Uterus (tissue), 2 donors: ENCODE data around the gene F3.

Experiments
- CTCF ChIP-seq, 4 experiments: fragments of 200-600 bp in 2 of 4; fragments of 450-650 bp in 2 of 4; sonication (generic) in 2 of 4; IDR thresholded peaks; one replicate each; pipeline ENCODE4 v1.5.1; 2016 to 2019; ENCODE audit warnings: antibody characterized with exemption in 4 of 4, mild to moderate bottlenecking in 2 of 4, moderate library complexity in 1 of 4
- POLR2A ChIP-seq, 2 donors: fragments of 450-650 bp; IDR thresholded peaks; one replicate each; pipeline ENCODE4 v1.6.1; 2016; ENCODE audit warnings: antibody characterized with exemption in 2 of 2, mild to moderate bottlenecking in 1 of 2, moderate library complexity in 1 of 2

- TF ChIP-seq CTCF (IDR thresholded peaks at IDR 0.05) (no peak), POLR2A (IDR thresholded peaks at IDR 0.05) (no peak)
Measured at GRCh38 chr1:94504601-94505000, 37.0 kb downstream of the F3 start.
